ENCODE results near the gene EIF5AL1.
"Not testable (repeated sequence)": the region's sequence is repeated elsewhere in the genome, so short reads cannot be mapped to it uniquely, and the experiment has no call there.

Gene EIF5AL1

DNA sequence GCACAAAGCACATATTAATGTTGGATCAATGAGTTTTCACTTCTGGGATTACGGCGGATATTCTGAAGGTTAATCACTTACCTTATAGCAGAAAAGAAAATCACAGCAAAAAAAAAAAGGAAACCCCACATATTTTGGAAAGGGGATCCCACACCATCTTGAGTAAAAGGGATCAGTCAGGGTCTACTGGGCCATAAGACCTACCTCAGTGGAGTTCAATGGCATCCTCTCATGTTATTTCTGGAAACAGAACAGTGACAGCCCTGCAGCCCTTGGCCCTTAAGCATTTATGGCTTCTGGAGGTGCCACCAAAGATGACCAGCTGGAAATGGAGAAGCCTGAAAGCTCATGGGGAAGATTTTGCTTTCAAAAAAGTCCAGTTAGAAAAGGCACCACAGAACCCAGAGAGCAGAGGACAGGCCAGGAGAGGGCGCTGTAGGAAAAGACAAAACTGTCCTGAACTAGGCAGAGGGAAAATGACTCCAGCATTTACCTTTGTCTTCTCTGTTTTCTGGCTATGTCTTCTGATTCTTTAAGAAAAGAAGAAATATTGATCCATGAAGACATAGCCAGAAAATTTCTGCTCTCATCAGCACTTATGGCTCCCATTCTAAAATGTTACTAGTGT lies 2.9 kb upstream of the EIF5AL1 start:
- not testable (repeated sequence) for DNase-seq (ENCODE audit: low read depth in 4 of 4, low spot score in 1 of 4)

DNA sequence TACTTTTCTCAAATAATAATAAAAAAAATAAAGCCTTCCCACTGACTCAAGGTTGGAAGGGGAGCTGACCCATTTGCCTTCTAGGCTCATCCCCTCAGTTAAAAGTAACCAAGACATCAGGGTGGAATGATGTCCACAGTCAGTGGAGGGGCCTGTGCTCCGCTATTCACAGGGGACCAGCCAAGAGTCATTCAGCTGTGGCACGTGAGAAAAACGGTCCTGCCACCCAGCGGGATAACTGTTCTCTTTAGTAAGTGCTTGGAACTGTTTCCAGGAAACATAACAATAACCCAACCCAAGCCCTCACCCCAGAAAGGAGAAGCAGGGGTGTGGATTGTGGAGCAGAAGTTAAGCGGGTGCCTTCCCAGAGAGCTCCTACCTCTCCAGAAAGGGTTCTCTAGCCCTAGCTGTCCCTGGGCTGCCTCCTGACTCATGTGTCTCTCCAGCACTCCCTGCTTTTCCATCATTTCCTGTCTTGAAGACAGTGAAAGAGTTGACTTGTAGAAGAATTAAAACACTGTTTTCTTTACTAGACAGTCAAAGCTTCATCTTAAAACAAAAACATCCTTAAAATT lies 2.3 kb upstream of the EIF5AL1 start:
- DNase-seq (ENCODE audit: low read depth in 4 of 4, low spot score in 1 of 4): not testable (repeated sequence)

DNA sequence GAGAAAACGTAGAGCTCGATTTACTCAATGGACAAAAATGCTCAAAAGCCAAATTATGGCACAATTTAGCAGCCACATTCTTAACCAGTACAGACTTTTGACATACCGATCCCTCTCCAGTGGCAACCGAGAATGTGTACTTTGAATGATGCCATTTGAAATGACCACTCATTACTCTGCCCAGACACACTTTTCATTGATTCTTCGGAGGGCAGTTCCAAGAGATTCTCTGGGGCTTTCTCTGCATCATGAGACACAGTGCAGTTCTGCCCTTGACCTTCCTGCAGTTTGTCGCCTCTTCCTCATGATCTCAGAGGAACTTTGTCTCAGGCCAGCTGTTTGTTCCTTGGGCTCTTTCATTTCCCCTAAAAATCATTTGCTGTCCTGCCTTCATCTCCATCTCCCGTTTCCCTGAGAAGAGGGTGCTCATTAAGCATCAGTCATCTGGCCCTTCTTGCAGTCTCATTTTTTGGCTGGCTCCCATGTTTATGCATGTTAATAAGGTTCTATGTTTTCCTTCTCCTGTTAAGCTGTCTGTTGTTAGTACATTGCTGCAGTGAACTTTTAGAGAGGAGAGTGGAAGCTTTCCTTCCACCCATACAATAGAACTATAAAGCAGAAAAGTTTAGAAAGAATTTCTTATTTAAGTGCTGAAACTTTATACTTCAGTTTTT lies 4.3 kb downstream of the EIF5AL1 start:
- not testable (repeated sequence) for DNase-seq (ENCODE audit: low read depth in 4 of 4, low spot score in 1 of 4)

DNA sequence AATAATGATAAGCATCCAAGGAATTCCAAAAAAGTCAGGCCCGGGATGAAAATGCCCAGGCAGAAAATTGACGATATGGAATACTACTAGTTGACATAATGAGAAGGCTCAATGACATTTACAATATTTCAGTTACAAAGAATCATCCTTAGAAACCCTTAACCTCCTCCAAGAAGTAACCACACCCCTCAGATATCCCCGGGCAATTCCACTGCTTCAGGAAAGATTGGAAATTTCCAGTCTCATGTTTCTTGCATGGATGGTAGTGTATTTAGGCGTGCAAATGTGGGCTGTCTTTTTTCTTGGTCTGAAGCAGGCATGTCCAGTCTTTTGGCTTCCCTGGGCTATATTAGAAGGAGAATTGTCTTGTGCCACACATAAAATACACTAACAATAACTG lies 5.2 kb downstream of the EIF5AL1 start:
- DNase-seq (ENCODE audit: low read depth in 4 of 4, low spot score in 1 of 4): not testable (repeated sequence)

DNA sequence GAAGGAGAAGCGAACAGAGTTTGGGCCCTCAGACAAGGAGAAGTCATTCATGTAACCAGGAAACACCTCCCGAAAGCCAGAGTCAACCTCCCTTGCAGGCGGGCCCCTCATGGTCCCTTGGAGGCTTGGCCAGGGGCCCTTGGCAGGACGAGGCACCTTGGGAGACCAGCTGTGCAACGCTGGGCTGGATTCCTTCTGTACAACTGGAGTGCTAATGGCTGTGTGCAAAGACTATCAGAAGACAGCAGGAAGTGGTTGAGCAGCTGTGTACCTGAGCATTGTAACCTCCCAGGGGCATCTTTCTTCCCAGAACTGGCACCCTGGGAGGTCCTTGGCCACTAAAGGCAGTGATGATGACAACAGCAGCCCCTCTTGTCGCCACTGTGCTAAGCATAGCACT lies 9.4 kb downstream of the EIF5AL1 start:
- not testable (repeated sequence) for DNase-seq (ENCODE audit: low read depth in 4 of 4, low spot score in 1 of 4)

DNA sequence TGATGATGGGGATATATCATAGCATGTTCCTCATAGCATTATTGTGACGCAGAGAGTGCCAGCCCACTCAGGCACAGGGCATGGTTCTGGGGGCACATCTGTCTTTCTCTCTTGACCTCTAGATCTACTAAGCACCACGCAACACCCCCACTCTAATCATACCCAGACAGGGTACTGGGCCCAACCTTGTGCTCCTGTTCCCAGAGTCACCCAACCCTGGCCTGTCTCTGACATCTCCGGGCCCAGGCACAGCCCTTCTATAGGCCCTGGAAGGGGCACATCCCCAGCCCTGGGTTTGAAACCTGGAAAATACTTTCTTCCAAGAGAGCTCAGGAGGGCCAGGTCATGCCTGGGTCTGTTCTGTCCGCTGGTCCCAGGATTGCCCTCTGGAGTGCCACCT lies 10.1 kb downstream of the EIF5AL1 start:
- not testable (repeated sequence) for DNase-seq (ENCODE audit: low read depth in 4 of 4, low spot score in 1 of 4)

DNA sequence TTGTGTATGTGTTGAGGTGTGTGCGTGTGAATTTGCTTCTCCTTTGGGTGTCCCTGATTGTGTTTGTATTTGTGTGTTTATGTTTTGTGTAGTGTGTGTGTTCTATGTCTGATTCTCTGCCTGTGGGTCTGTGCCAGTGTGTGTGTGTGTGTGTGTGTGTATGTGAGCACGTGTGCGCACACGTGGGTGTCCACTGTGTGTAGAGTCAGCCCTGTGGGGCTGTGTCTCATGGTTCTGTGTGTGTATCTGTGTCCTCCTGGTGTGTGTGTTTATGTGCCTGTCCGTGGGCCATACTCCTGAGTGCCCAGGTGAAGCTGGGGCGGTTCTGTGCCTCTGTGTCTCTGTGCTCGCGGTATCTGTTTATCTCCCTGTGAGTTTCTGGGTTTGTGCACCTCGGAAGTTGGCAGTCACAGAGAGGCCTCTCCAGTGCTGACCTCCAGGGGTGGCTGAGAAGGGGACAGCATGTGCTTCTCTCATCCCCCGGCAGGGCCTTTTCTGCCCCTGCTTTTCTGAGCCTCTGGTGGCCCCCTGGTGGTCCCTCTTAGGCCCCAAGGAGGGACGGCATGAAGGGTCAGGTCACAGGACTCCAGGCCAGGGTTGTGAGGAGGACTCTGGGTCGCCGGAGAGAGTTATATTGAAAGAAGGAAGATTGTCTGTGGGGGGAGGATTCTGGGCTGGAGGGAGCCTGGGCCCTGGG lies 11.0 kb downstream of the EIF5AL1 start:
- not testable (repeated sequence) for DNase-seq (ENCODE audit: low read depth in 4 of 4, low spot score in 1 of 4)

DNA sequence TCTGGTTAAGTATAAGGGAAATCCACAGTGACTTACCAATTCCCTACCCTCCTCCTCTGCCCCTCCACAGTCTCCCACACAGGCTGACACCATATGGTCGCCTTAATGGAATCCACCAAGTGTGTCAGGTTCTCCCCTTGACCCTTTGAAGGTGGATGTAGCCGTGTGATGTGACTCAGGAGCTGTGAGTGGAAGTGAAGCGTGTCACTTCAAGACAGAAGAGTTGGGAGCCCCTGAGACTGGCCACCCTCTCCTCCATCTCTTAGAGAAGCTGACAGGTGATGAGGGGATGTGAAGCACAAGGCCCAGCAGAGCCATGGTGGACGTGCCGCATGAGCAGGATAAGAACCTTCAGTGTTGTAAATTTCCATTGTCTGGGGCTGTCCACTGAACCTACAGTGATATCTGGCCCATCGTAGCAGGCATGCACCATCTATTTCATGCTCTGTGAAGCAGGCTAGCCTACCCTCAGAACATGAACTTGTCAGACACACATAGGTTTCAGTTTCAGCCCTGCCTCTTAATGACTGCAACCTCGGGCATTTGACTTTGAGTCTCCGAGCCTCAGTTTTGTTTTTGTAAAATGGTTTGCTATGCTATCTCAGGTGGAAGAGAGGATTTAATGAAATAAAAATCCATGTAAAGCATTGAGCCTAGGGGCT lies 12.8 kb downstream of the EIF5AL1 start:
- DNase-seq (ENCODE audit: low read depth in 4 of 4, low spot score in 1 of 4): not testable (repeated sequence)

DNA sequence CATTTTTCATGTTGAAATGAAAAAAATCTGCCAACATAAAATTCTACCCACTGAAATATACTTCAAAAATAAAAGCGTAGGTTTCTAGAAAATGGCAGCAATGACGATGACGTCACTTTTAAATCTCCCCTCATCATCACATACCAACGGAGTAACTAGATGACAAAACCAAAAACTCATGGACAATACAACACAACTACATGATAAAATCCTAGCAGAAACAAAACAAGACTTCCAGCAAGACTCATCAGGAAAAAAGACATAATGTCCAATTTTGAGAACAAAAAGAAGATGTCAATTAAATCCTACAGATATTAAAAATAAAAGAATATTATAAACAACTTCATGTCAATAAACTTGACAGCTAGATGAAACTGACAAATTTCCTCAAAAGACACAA lies 15.9 kb downstream of the EIF5AL1 start:
- DNase-seq (ENCODE audit: low read depth in 4 of 4, low spot score in 1 of 4): not testable (repeated sequence)

DNA sequence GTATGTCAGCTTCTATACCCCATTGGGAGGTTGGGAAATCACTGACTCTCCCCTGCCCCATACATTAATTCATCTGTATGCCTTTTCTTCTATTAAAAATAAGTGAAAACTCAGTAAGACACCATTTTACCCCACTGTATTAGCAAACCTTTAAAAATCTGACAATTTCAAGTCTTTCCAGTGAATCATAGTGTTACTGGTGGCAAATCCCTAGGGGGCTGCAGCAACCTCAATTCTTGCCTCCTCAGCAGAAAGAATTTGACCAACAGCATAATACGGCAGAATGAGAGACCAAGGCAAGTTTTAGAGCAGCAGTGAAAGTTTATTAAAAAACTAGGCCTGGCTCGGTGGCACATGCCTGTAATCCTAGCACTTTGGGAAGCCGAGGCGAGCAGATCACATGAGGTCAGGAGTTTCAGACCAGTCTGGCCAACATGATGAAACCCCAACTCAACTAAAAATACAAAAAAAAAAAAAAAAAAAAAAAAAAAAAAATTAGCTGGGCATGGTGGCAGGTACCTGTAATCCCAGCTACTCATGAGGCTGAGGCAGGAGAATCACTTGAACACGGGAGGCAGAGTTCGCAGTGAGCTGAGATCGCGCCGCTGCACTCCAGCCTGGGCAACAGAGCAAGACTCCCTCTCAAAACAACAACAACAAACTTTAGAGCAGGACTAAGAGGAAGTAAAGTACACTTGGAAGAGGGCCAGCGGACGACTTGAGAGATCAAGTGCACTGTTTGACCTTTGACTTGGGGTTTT lies 21.0 kb downstream of the EIF5AL1 start:
- not testable (repeated sequence) for DNase-seq (ENCODE audit: low read depth in 4 of 4, low spot score in 1 of 4)

DNA sequence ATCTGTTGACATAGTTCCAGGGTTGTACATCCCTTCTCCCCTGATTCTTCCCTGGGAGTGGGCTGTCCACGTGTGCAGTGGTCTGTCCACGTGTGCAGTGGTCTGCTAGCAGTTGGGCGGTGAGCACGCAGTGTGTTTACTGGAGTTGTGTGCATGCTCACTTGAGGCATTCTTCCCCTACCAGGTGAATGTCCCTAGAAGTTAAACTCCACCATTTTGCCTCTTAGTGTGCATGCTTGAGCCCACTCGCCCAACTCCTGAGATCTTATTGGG lies 21.5 kb downstream of the EIF5AL1 start:
- not testable (repeated sequence) for DNase-seq (ENCODE audit: low read depth in 4 of 4, low spot score in 1 of 4)

DNA sequence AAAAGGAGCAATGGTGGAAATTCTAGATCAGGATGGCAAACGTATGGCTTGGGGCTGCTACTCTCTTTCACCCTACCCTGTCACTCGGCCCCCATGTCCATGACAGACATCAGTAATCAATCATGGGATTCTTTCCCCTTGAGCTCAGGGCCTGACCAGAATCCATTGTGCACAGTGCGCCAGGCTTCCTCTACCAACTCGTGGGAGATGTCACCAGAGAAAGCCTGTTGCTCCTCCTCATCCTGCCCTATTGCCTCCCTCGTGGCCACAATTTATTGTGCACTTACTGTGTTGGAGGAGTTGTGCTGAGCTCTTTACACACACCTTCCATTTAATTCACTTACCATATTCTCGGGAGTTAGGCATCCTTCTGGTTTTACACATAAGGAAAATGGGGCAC lies 26.0 kb downstream of the EIF5AL1 start:
- DNase-seq (ENCODE audit: low read depth in 4 of 4, low spot score in 1 of 4): not testable (repeated sequence)

DNA sequence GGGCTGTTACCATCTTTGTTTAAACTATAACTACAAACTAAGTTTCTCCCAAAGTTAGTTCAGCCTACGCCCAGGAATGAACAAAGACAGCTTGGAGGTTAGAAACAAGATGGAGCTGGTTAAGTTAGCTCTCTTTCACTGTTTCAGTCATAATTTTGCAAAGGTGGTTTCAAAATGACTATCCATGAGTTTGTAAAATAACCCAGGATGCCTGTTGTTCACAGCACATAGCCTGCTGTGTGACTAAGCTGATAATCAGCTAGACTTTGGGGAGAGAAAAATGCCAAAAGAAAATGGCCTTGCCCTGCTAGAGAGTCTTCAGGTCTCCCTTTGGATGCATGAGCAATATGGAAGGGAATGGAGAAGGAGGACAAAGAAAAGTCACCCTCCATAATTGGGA lies 28.6 kb downstream of the EIF5AL1 start:
- not testable (repeated sequence) for DNase-seq (ENCODE audit: low read depth in 4 of 4, low spot score in 1 of 4)

DNA sequence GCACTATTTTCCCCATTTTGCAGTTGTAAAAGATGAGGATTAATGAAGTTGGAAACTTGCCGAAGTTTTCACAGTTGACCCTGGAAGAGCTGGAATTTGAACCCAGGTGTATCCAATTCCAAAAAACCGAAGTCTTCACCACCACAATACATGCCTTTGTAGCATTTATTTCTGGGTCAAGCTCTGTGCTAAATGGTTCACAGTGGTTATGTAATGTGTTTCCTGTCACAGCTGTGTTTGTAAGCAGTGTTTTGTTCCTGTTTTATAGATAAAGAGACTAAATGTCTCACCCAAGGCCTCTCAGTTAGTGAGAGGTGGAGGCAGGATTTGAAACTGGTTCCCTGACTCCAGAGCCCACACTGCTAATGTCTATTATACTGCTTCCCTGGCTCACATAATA lies 30.3 kb downstream of the EIF5AL1 start:
- no peak for DNase-seq (ENCODE audit: low read depth in 4 of 4, low spot score in 1 of 4)

DNA sequence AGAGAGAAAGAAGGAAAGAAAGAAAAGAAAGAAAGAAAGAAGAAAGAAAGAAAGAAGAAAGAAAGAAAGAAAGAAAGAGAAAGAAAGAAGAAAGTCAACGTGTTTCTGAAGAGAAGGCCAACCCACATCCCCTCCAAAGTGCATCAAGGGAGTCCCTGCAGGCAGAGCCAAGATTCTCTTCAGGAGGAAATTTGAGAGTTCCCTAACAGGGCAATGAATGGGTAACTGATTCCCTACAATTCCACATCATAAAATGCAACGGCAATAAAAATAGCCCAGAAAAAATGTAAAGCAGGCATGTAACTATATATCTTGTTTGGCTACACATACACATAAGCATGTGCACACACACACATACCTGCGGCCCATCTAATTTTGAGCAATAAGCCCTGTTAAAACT lies 32.1 kb downstream of the EIF5AL1 start:
- not testable (repeated sequence) for DNase-seq (ENCODE audit: low read depth in 4 of 4, low spot score in 1 of 4)

DNA sequence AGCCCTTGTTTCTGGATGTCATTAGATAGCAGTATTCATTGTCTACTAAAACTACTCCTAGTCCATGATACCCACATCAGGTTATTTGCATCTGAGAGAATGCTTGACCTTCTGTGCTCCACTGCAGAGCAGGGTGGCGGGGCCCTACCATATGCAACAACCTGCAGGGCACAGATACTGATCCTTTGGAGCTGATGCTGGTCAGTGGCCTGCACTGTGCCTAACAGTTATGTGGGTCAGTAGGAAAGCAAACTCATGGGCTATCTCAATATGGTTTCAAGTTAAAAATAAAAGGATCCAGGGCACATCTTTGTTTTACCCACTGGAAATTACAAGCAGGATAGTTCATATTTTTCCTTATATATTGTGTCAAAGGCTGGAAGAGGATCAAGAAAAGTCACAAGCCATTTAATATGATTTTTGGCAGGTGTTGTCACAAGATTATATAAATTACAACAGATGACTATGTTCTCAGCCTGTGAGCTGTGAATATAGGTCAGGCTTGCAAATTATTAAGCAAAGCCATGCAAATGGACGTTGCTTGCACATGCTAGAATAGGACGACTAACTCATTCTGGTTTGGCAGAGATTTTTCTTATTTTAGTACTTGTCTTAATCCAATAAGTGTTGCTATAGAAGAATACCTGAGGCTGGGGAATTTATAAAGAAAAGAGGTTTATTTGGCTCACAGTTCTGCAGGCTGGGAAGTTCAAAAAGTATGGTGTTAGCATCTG lies 32.8 kb downstream of the EIF5AL1 start:
- not testable (repeated sequence) for DNase-seq (ENCODE audit: low read depth in 4 of 4, low spot score in 1 of 4)

DNA sequence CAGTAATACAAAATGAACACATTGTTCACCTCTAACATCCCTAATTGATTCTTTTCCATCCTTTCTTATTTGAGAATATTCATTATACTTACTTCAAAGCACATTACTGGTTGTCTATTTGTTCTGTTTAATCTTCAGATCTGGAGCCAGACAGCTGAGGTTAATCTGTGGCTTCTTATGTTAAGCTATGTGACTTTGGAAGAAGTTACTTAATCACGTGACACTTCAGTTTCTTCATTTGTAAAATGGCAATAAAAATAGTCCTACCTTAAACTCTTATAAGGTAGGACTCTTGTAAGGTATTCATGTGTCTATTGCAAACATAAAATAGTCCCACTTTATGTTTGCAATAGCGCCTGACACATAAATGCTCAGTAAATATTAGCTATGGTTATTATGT lies 34.8 kb downstream of the EIF5AL1 start:
- DNase-seq (ENCODE audit: low read depth in 4 of 4, low spot score in 1 of 4): not testable (repeated sequence)

DNA sequence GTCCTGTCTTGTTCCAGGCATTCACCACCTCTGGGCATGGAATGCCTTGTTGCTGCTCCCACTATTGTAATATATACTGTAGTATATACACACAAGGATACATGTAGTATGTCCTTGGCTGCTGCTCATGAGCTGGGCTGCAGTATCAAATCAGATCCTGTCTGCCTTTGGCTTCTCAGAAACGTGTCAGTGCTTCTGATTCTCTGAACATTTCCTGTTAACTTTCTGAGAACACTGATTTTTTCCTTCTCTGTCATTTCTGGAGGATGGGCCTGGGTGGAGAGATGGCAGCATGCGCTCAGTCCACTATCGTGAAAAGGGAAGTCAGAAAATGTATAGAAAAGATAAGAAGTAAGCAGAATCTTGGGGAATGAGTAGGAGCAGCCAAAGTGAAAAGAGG lies 35.6 kb downstream of the EIF5AL1 start:
- DNase-seq (ENCODE audit: low read depth in 4 of 4, low spot score in 1 of 4): no peak

DNA sequence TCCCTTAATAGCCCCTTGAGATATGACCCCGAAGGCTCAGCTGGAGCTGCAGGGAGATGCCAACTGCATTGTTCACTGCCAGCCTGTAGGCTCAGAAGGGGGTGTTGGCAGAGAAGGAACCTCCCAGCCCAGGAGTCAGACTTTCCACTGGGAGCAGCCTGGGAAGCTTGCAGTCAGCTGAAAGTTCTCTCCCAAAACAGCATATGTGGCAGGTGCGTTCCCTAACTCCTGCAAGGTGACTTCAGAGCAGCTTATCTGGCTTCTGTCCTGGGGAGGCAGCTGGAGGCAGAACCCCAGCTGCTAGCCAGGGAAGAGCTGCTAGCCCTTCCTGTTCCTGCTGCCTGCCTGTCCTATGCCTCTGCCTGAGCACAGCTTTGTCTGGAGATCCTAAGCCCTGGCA lies 39.8 kb downstream of the EIF5AL1 start:
- DNase-seq (ENCODE audit: low read depth in 4 of 4, low spot score in 1 of 4): no peak
